GM18868 (cell line): ENCODE data around the gene ZSWIM6.

Source experiments
- ATAC-seq: cut with Tn5 transposase; IDR thresholded peaks from one replicate; pipeline ENCODE4 v1.9.1; 2021; ENCODE audit warnings: mild to moderate bottlenecking, moderate library complexity; ENCODE audit not compliant: unreplicated experiment

ZSWIM6 gene

GRCh38 chr5:61330845-61331406, 1.1 kb upstream of the ZSWIM6 start:
- ATAC-seq, result peak; percentile 31

- ATAC-seq, result no peak
These were observed 296 bp downstream of the ZSWIM6 start for GRCh38 chr5:61332358-61332749.

- ATAC-seq, result no peak
These were observed 828 bp downstream of the ZSWIM6 start for GRCh38 chr5:61332851-61333320.

GRCh38 chr5:61333321-61333953, 1.4 kb downstream of the ZSWIM6 start:
- no peak for ATAC-seq

GRCh38 chr5:61333954-61334867, 2.2 kb downstream of the ZSWIM6 start:
- ATAC-seq, result no peak

GRCh38 chr5:61334868-61335615, 3.0 kb downstream of the ZSWIM6 start:
- ATAC-seq, result no peak

GRCh38 chr5:61339764-61340163, 7.7 kb downstream of the ZSWIM6 start:
- no peak for ATAC-seq

- ATAC-seq, result no peak
These were observed 8.8 kb downstream of the ZSWIM6 start for GRCh38 chr5:61340775-61341361.

- no peak for ATAC-seq
These were observed 10.0 kb downstream of the ZSWIM6 start for GRCh38 chr5:61342071-61342501.

- ATAC-seq, result no peak
These were observed 12.3 kb downstream of the ZSWIM6 start for GRCh38 chr5:61344187-61344944.

GRCh38 chr5:61346511-61346910, 14.5 kb downstream of the ZSWIM6 start:
- ATAC-seq, result no peak

- ATAC-seq, result no peak
These were observed 15.0 kb downstream of the ZSWIM6 start for GRCh38 chr5:61347080-61347479.

GRCh38 chr5:61348447-61348846, 16.4 kb downstream of the ZSWIM6 start:
- ATAC-seq, result no peak

GRCh38 chr5:61349935-61350334, 17.9 kb downstream of the ZSWIM6 start:
- ATAC-seq, result no peak

- ATAC-seq, result no peak
These were observed 18.5 kb downstream of the ZSWIM6 start for GRCh38 chr5:61350535-61350934.

GRCh38 chr5:61351733-61352132, 19.7 kb downstream of the ZSWIM6 start:
- no peak for ATAC-seq

- no peak for ATAC-seq
These were observed 20.1 kb downstream of the ZSWIM6 start for GRCh38 chr5:61352180-61352579.

GRCh38 chr5:61352612-61353156, 20.6 kb downstream of the ZSWIM6 start:
- no peak for ATAC-seq

GRCh38 chr5:61353293-61353692, 21.2 kb downstream of the ZSWIM6 start:
- ATAC-seq, result no peak

GRCh38 chr5:61354199-61354598, 22.1 kb downstream of the ZSWIM6 start:
- ATAC-seq, result no peak
